GM12892 (cell line): ENCODE results near the gene RAB37.

Source experiments
- POLR2A ChIP-seq: IDR thresholded peaks from 2 replicates; pipeline ENCODE4 v1.6.1; 2011; ENCODE audit warnings: low read depth, low read length, control low read depth
- TAF1 ChIP-seq: IDR thresholded peaks from 2 replicates; pipeline ENCODE4 v1.6.1; 2011; ENCODE audit warnings: low read depth, mild to moderate bottlenecking, control low read depth, low read length, borderline replicate concordance

- TF ChIP-seq POLR2A: no peak
- TF ChIP-seq TAF1: no peak
These were observed 22.3 kb downstream of the RAB37 start for GRCh38 chr17:74759243-74759801.
